HUES64 (cell line): ENCODE measurements around the gene EPSTI1.

Experiments used
- H3K27ac ChIP-seq: 2 replicates; pipeline ENCODE4 v1.7.0; 2013; ENCODE audit warnings: low read depth, low read length, inconsistent platforms
- H3K27me3 ChIP-seq: 2 replicates; pipeline ENCODE4 v1.6.1; 2013; ENCODE audit warnings: mild to moderate bottlenecking, low read length; ENCODE audit not compliant: insufficient read depth
- H3K36me3 ChIP-seq: 2 replicates; pipeline ENCODE4 v1.6.1; 2013; ENCODE audit warnings: mild to moderate bottlenecking, low read length; ENCODE audit not compliant: insufficient read depth
- H3K4me1 ChIP-seq: 2 replicates; pipeline ENCODE4 v1.6.1; 2013; ENCODE audit warnings: mild to moderate bottlenecking, low read length, moderate library complexity; ENCODE audit not compliant: insufficient read depth
- H3K4me3 ChIP-seq: 2 replicates; pipeline ENCODE4 v1.5.1; 2013; ENCODE audit warnings: mild to moderate bottlenecking, low read length, moderate library complexity
- H3K9ac ChIP-seq: 2 replicates; pipeline ENCODE4 v1.6.1; 2013; ENCODE audit warnings: mild to moderate bottlenecking, low read depth, low read length
- H3K9me3 ChIP-seq: 2 replicates; pipeline ENCODE4 v1.6.1; 2013; ENCODE audit warnings: low read depth, low read length; ENCODE audit not compliant: insufficient read depth
- WGBS: fragments of 150-250, 120-280 bp; methylation state at CpG from one replicate; pipeline ENCODE4 v1.1.7; 2013; ENCODE audit warnings: missing lambda C conversion rate; 5-methylcytosine and 5-hydroxymethylcytosine counted together

The EPSTI1 gene

GRCh38 chr13:42849200-42849599 is 142.8 kb downstream of the EPSTI1 start:
- WGBS: 86% methylated on average over 1 of the region's 2 CpGs
- Histone ChIP-seq H3K9ac (no peak overlapping the region), H3K4me1 (no peaks in the 10 kb centered on the region; the same call in 1 of the 2 replicates), H3K4me3 (no peak overlapping the region), H3K27ac (no peak overlapping the region), H3K36me3 (peaks cover 42% of the 10 kb centered on the region), H3K27me3 (no peaks in the 10 kb centered on the region), H3K9me3 (no peaks in the 10 kb centered on the region)

GRCh38 chr13:42847891-42848663 is 144.0 kb downstream of the EPSTI1 start:
- Histone ChIP-seq H3K27me3 (no peaks in the 10 kb centered on the region), H3K9ac (no peak overlapping the region)

DNA sequence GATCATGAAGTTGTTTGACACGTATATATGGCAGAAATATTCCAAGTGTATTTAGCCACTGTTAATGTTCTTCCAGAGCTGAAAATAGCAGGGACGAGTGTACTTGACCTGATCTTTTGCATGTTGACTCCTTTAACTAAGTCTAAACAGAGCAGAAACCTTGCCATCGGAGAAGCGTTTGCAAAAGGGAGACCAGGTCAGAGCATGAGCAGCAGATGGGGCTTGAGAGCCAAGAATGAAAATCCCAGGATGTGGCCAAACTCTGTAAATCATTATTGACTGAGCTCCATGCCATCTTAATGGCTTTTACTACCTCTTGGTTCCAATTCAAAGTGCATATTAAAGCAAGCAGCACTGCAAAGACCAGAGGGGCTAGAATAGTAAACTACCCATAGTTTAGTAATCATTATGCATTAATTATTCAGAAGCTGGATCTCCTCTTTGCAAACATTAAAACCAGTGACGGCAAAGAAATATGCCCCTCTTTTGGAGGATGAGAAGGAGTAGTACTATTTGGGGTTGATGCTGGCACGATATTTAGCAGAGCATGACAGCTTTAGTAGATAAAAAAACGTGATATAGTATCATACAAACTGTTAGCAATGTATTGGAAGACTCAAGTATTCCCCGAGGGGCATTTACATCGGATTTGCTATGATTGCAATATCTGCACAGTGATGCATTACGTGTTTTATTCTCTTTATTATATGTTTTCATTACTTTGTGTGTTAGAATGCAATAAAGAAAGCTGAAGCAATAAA is 154.9 kb downstream of the EPSTI1 start:
- H3K36me3 ChIP-seq: peaks cover 5% of the 10 kb centered on the region; the same call in 1 of the 2 replicates
- no peak overlapping the region for H3K27ac ChIP-seq
- no peak overlapping the region for H3K4me3 ChIP-seq
- H3K27me3 ChIP-seq: no peaks in the 10 kb centered on the region
- 79% methylated on average over 10 of the region's 10 CpGs for WGBS
- H3K9me3 ChIP-seq: no peaks in the 10 kb centered on the region
- no peak overlapping the region for H3K9ac ChIP-seq
- no peaks in the 10 kb centered on the region for H3K4me1 ChIP-seq

More at GRCh38 chr13:42847891-42848663, 144.0 kb downstream of the EPSTI1 start:
- Histone ChIP-seq H3K27ac (no peak overlapping the region), H3K36me3 (peaks cover 30% of the 10 kb centered on the region), H3K4me1 (no peaks in the 10 kb centered on the region; the same call in 1 of the 2 replicates), H3K4me3 (no peak overlapping the region), H3K9me3 (no peaks in the 10 kb centered on the region)
- 51% methylated on average over 3 of the region's 3 CpGs for WGBS
